Osteocyte (in vitro differentiated cells): ENCODE measurements around the gene RETN. TPM values are rescaled to one million over a fixed set of nuclear protein-coding genes. Genes with fewer than 3 reads are reported as not detected.

ENCODE experiments used
- DNase-seq: peaks from one replicate; pipeline ENCODE4 v3.0.0; 2021; ENCODE audit warnings: mixed read lengths; ENCODE audit not compliant: unreplicated experiment; ENCODE audit errors: extremely low spot score
- H3K27ac Mint-ChIP-seq: one replicate; pipeline ENCODE4 v1.8.0; 2021; ENCODE audit warnings: mild to moderate bottlenecking, mixed read lengths; ENCODE audit not compliant: unreplicated experiment
- H3K27me3 Mint-ChIP-seq: one replicate; pipeline ENCODE4 v1.8.0; 2021; ENCODE audit warnings: mixed read lengths; ENCODE audit not compliant: unreplicated experiment
- H3K36me3 Mint-ChIP-seq: one replicate; pipeline ENCODE4 v1.8.0; 2021; ENCODE audit warnings: mixed read lengths; ENCODE audit not compliant: unreplicated experiment
- H3K4me1 Mint-ChIP-seq: one replicate; pipeline ENCODE4 v1.8.0; 2021; ENCODE audit warnings: mixed read lengths; ENCODE audit not compliant: unreplicated experiment
- H3K4me3 Mint-ChIP-seq: one replicate; pipeline ENCODE4 v1.8.0; 2021; ENCODE audit warnings: mild to moderate bottlenecking, moderate library complexity, mixed read lengths; ENCODE audit not compliant: unreplicated experiment
- H3K9me3 Mint-ChIP-seq: one replicate; pipeline ENCODE4 v1.8.0; 2021; ENCODE audit warnings: mixed read lengths; ENCODE audit not compliant: unreplicated experiment
- total RNA-seq: library from RNA; stranded (reverse); gene quantifications from 2 replicates; pipeline ENCODE4 v1.2.1, GENCODE V29; 2021
- TF ChIP-seq, protein P1 (sequence below): fragments of 200-600 bp; sonication (generic); IDR thresholded peaks from 2 replicates; pipeline ENCODE4 v1.5.0; 2021; ENCODE audit warnings: antibody characterized with exemption, mild to moderate bottlenecking, moderate library complexity

Gene RETN
- total RNA-seq, 1 donor from 2014 or later: not detected

DNA sequence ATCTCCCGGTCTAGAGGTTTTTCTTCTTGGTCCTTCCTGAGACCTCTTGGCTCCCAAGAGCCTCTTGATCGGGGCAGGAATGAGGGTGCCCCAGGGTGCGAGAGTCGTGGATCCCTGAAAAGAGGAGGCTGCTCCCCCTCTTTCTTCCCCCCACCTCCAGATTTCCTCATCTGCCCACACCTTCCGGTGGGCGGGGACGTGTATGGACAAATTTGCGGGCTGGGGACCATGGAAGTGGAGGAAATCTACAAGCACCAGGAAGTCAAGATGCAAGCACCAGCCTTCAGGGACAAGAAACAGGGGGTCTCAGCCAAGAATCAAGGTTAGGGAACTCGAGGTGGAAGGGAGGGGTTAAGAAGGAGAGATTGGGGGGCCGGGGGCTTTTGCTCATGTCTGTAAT lies 8.0 kb downstream of the RETN start, which contains the start of gene MCEMP1:
Gene MCEMP1, plus strand, starts transcription at position 237 of the 400 bp plus-strand sequence. Its CDS starts 31 bp downstream, at position 268.
- H3K27me3 Mint-ChIP-seq: peaks cover 17% of the 10 kb centered on the region

DNA sequence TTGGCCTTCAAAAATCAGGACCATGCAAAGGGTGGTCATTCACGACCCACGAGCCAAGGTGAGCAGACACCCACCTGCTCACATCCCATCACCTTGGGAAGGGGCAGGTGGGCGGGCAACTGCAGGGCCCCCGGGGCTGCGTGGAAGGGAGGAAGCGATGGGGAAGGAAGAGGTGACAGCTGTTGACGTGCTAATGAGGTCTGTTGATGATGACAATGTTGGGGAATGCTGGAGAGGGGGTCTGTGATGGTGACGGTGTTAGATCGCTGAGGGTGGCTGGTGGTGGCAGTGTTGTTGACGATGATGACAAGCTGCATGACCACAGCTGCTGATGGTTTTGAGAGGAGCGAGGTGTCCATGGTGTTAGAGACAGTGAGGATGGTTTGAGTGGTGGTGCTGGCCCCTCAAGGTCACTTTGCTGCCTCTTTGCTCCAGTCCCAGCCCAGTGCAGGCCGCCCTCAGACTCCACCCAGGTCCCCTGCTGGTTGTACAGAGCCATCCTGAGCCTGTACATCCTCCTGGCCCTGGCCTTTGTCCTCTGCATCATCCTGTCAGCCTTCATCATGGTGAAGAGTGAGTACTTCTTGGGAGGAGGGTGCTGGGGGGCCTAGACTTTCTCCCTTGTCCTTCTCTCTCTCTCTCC lies 8.9 kb downstream of the RETN start:
- H3K27me3 Mint-ChIP-seq: peaks cover 15% of the 10 kb centered on the region
- no peak overlapping the region for H3K27ac Mint-ChIP-seq
- H3K4me1 Mint-ChIP-seq: peaks cover 6% of the 10 kb centered on the region
- H3K36me3 Mint-ChIP-seq: peaks cover 4% of the 10 kb centered on the region
- H3K4me3 Mint-ChIP-seq: no peak overlapping the region
- no peaks in the 10 kb centered on the region for H3K9me3 Mint-ChIP-seq
- TF ChIP-seq, protein P1, sequence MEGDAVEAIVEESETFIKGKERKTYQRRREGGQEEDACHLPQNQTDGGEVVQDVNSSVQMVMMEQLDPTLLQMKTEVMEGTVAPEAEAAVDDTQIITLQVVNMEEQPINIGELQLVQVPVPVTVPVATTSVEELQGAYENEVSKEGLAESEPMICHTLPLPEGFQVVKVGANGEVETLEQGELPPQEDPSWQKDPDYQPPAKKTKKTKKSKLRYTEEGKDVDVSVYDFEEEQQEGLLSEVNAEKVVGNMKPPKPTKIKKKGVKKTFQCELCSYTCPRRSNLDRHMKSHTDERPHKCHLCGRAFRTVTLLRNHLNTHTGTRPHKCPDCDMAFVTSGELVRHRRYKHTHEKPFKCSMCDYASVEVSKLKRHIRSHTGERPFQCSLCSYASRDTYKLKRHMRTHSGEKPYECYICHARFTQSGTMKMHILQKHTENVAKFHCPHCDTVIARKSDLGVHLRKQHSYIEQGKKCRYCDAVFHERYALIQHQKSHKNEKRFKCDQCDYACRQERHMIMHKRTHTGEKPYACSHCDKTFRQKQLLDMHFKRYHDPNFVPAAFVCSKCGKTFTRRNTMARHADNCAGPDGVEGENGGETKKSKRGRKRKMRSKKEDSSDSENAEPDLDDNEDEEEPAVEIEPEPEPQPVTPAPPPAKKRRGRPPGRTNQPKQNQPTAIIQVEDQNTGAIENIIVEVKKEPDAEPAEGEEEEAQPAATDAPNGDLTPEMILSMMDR: no peak
- DNase-seq: no peak

More for the DNA sequence above, 8.0 kb downstream of the RETN start, which contains the start of gene MCEMP1:
- Mint-ChIP-seq H3K27ac (no peak within 1 kb of the TSS), H3K9me3 (no peaks in the 10 kb centered on the region), H3K4me3 (no peak within 1 kb of the TSS), H3K36me3 (no peaks in the 10 kb centered on the region), H3K4me1 (peaks cover 5% of the 10 kb centered on the region)
- TF ChIP-seq, protein P1: no peak
- DNase-seq: no peak

DNA sequence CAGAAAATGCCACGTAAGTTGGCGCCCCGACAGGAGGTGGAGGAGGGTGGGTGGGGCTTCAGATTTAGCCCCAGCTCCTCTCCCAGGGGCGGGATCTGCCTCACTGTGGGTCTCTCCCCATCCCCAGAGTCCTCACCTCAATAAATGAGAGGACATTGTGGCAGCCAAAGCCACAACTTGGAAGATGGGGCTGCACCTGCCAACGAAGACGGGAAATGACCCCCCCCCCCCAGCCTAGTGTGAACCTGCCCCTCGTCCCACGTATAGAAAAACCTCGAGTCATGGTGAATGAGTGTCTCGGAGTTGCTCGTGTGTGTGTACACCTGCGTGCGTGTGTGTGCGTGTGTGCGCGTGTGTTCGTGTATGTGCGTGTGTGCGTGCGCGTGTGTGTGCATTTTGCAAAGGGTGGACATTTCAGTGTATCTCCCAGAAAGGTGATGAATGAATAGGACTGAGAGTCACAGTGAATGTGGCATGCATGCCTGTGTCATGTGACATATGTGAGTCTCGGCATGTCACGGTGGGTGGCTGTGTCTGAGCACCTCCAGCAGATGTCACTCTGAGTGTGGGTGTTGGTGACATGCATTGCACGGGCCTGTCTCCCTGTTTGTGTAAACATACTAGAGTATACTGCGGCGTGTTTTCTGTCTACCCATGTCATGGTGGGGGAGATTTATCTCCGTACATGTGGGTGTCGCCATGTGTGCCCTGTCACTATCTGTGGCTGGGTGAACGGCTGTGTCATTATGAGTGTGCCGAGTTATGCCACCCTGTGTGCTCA lies 10.3 kb downstream of the RETN start:
- Mint-ChIP-seq H3K9me3 (no peaks in the 10 kb centered on the region), H3K27ac (no peak overlapping the region), H3K4me3 (no peak overlapping the region), H3K4me1 (peaks cover 6% of the 10 kb centered on the region), H3K27me3 (peaks cover 15% of the 10 kb centered on the region), H3K36me3 (peaks cover 8% of the 10 kb centered on the region)
- TF ChIP-seq, protein P1: no peak
- no peak for DNase-seq

DNA sequence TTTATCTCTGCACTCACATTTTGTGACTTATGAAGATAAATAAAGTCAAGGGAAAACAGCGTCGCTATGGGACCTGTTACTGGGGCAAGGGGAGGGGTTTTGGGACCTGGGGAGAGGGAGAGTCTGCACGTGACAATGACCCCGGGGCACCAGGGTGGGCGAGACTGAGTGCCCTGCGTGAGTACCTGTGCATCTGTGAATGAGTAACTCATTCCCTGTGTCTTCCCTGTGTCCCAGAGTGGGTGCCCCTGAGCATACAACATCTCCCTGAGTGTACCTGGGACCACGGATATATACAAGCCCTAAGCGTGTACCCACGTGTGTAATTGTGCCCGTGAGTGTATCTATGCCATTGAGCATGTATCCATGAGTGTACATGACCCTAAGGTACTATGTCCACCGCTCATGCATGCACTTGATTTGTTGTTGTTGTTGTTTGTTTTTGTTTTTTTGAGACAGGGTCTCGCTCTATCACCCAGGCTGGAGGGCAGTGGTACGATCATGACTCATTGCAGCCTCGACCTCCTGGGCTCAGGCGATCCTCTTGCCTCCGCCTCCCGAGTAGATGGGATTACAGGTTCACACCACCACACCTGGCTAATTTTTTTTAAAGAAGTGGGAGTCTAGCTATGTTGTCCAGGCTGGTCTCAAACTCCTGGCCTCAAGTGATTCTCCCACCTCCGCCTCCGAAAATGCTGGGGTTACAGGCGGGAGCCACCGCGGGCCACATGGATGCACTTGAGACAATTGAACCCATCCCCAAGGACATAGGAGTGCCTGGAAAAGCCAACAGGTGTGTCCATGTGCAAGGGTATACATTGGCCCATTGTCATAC lies 11.1 kb downstream of the RETN start:
- H3K27ac Mint-ChIP-seq: no peak overlapping the region
- peaks cover 6% of the 10 kb centered on the region for H3K4me1 Mint-ChIP-seq

More for the DNA sequence above, 11.1 kb downstream of the RETN start:
- no peaks in the 10 kb centered on the region for H3K9me3 Mint-ChIP-seq
- TF ChIP-seq, protein P1: no peak
- peaks cover 8% of the 10 kb centered on the region for H3K36me3 Mint-ChIP-seq
- H3K27me3 Mint-ChIP-seq: peaks cover 15% of the 10 kb centered on the region
- H3K4me3 Mint-ChIP-seq: peak overlapping the region; percentile 86
- no peak for DNase-seq
